ENCODE data around the gene GLRX5.

- TF ChIP-seq CTCF (IDR thresholded peaks at IDR 0.05) (no peak), ZFX (IDR thresholded peaks at IDR 0.05; ENCODE audit: borderline replicate concordance) (no peak)
Observed at GRCh38 chr14:95508377-95508776, 26.5 kb upstream of the GLRX5 start.

All from 22Rv1 (cell line).